ENCODE results near the gene JCHAIN.
A peak's percentile ranks its signal among the peaks of the same experiment; 100 is the strongest.

DNA sequence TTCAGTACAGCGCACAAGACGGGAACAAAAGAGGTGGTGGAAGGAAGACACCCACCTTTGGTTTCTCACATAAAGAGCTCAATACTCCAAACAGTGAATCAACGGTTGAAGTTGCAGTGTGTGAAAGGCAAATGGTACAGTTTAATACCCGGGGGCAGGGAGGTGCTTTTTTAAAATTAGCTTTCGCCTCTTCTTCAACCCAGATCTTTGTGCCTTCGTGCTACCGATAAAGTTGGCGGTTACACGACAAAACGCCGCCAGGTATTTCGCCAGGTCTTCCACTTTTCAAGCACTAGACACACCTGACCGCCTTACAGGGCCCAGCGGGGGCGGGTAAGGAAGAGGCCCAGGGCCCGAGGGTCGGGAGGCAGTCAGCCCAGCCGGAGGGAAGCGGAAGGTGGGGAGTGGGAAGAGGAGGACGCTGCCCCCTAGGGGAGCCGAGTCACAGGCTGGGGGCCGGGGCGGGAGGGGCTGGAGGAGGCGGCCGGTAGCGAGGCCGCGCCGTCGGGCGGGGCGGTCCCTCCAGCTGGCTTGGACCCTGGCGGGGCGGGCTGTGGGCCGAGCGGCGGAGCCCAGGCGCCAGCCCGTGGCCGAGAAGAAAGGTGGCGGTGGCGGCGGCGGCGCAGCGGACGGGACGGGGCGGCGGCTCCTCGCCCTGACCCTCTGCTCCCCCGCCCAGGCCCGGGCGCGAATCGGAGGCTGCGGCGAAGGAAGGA lies 38.1 kb upstream of the JCHAIN start:
- no peak for TF ChIP-seq FOXA1 (IDR thresholded peaks at IDR 0.05; ENCODE audit: borderline replicate concordance)
- TF ChIP-seq POLR2A (conservative IDR thresholded peaks at IDR 0.05): peak; percentile 75
- TF ChIP-seq, protein P1, sequence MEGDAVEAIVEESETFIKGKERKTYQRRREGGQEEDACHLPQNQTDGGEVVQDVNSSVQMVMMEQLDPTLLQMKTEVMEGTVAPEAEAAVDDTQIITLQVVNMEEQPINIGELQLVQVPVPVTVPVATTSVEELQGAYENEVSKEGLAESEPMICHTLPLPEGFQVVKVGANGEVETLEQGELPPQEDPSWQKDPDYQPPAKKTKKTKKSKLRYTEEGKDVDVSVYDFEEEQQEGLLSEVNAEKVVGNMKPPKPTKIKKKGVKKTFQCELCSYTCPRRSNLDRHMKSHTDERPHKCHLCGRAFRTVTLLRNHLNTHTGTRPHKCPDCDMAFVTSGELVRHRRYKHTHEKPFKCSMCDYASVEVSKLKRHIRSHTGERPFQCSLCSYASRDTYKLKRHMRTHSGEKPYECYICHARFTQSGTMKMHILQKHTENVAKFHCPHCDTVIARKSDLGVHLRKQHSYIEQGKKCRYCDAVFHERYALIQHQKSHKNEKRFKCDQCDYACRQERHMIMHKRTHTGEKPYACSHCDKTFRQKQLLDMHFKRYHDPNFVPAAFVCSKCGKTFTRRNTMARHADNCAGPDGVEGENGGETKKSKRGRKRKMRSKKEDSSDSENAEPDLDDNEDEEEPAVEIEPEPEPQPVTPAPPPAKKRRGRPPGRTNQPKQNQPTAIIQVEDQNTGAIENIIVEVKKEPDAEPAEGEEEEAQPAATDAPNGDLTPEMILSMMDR (IDR thresholded peaks at IDR 0.05 in 2 of 3, conservative IDR thresholded peaks at IDR 0.05 in 1 of 3; ENCODE audit: insufficient read depth in 2 of 3, low read depth in 1 of 3, low read length in 3 of 3): peak; percentile 41 to 62 (median 49); a peak in 4 of 6 replicates
- TF ChIP-seq, protein P2, sequence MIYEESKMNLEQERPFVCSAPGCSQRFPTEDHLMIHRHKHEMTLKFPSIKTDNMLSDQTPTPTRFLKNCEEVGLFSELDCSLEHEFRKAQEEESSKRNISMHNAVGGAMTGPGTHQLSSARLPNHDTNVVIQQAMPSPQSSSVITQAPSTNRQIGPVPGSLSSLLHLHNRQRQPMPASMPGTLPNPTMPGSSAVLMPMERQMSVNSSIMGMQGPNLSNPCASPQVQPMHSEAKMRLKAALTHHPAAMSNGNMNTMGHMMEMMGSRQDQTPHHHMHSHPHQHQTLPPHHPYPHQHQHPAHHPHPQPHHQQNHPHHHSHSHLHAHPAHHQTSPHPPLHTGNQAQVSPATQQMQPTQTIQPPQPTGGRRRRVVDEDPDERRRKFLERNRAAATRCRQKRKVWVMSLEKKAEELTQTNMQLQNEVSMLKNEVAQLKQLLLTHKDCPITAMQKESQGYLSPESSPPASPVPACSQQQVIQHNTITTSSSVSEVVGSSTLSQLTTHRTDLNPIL (CRISPR knock-in tag; IDR thresholded peaks at IDR 0.05): no peak
- TF ChIP-seq, protein P3, sequence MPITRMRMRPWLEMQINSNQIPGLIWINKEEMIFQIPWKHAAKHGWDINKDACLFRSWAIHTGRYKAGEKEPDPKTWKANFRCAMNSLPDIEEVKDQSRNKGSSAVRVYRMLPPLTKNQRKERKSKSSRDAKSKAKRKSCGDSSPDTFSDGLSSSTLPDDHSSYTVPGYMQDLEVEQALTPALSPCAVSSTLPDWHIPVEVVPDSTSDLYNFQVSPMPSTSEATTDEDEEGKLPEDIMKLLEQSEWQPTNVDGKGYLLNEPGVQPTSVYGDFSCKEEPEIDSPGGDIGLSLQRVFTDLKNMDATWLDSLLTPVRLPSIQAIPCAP (CRISPR knock-in tag; IDR thresholded peaks at IDR 0.05; ENCODE audit: borderline replicate concordance): no peak
- TF ChIP-seq SNRNP70 (optimal IDR thresholded peaks at IDR 0.05; ENCODE audit: low read depth, low read length): no peak
- TF ChIP-seq TARDBP (IDR thresholded peaks at IDR 0.05): no peak
- TF ChIP-seq, protein P4, sequence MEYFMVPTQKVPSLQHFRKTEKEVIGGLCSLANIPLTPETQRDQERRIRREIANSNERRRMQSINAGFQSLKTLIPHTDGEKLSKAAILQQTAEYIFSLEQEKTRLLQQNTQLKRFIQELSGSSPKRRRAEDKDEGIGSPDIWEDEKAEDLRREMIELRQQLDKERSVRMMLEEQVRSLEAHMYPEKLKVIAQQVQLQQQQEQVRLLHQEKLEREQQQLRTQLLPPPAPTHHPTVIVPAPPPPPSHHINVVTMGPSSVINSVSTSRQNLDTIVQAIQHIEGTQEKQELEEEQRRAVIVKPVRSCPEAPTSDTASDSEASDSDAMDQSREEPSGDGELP (CRISPR knock-in tag; IDR thresholded peaks at IDR 0.05; ENCODE audit: borderline replicate concordance): peak; percentile 85
- TF ChIP-seq, protein P5, sequence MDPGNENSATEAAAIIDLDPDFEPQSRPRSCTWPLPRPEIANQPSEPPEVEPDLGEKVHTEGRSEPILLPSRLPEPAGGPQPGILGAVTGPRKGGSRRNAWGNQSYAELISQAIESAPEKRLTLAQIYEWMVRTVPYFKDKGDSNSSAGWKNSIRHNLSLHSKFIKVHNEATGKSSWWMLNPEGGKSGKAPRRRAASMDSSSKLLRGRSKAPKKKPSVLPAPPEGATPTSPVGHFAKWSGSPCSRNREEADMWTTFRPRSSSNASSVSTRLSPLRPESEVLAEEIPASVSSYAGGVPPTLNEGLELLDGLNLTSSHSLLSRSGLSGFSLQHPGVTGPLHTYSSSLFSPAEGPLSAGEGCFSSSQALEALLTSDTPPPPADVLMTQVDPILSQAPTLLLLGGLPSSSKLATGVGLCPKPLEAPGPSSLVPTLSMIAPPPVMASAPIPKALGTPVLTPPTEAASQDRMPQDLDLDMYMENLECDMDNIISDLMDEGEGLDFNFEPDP (CRISPR knock-in tag; IDR thresholded peaks at IDR 0.05): no peak
- TF ChIP-seq, protein P6, sequence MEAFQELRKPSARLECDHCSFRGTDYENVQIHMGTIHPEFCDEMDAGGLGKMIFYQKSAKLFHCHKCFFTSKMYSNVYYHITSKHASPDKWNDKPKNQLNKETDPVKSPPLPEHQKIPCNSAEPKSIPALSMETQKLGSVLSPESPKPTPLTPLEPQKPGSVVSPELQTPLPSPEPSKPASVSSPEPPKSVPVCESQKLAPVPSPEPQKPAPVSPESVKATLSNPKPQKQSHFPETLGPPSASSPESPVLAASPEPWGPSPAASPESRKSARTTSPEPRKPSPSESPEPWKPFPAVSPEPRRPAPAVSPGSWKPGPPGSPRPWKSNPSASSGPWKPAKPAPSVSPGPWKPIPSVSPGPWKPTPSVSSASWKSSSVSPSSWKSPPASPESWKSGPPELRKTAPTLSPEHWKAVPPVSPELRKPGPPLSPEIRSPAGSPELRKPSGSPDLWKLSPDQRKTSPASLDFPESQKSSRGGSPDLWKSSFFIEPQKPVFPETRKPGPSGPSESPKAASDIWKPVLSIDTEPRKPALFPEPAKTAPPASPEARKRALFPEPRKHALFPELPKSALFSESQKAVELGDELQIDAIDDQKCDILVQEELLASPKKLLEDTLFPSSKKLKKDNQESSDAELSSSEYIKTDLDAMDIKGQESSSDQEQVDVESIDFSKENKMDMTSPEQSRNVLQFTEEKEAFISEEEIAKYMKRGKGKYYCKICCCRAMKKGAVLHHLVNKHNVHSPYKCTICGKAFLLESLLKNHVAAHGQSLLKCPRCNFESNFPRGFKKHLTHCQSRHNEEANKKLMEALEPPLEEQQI (IDR thresholded peaks at IDR 0.05): no peak
- TF ChIP-seq ZKSCAN8 (CRISPR knock-in tag; IDR thresholded peaks at IDR 0.05): no peak
- no peak for TF ChIP-seq SREBF2 (CRISPR knock-in tag; IDR thresholded peaks at IDR 0.05)
